ENCODE results near the gene LCMT1. TPM values are rescaled to one million over a fixed set of nuclear protein-coding genes. Genes with fewer than 3 reads are reported as not detected.

The LCMT1 gene
- total RNA-seq, result 10 to 100 TPM; 40.7 to 42.3 TPM

GRCh38 chr16:25111403-25112166 lies at the start of gene LCMT1:
LCMT1 (plus strand) TSS chr16:25111742; CDS start chr16:25111884, 142 bp downstream.

Other genes with a start within 250 kb of the LCMT1 start
- gene ARHGAP17, start 96.4 kb upstream of the LCMT1 start, total RNA-seq, result 10 to 100 TPM; 71.7 to 72.6 TPM
- not detected for gene AQP8, start 105.2 kb downstream of the LCMT1 start, total RNA-seq
- 1 to 10 TPM; 4.9 to 5.2 TPM for gene ZKSCAN2, start 146.1 kb downstream of the LCMT1 start, total RNA-seq

Data from activated naive CD4-positive, alpha-beta T cell treated with anti-CD3 and anti-CD28 coated beads, Interleukin-2, amount 10 ng/mL, durations not matched to agents 5 hours and 36 hours (primary cell).